Measurements from ENCODE around the gene CACNA2D2. TPM values are rescaled to one million over a fixed set of nuclear protein-coding genes. Genes with fewer than 3 reads are reported as not detected.
A peak's percentile ranks its signal among the peaks of the same experiment; 100 is the strongest.

CACNA2D2 gene
- total and polyA plus RNA-seq, 2 of the 13 experiments (the other 11 are each of a cell fraction or from before 2014, with no cell fraction given): not detected

- TF ChIP-seq ZNF274 (CRISPR knock-in tag; IDR thresholded peaks at IDR 0.05) (0 out of 2 replicates have a peak, but pooled peaks have one; percentile 25), ZNF792 (CRISPR knock-in tag; IDR thresholded peaks at IDR 0.05) (peak; percentile 64; the same call in 1 of the 2 replicates), ELF3 (CRISPR knock-in tag; IDR thresholded peaks at IDR 0.05) (peak; percentile 73), ZUFSP (CRISPR knock-in tag; IDR thresholded peaks at IDR 0.05; ENCODE audit: borderline replicate concordance) (no peak), ZNF503 (CRISPR knock-in tag; IDR thresholded peaks at IDR 0.05) (peak; percentile 73; the same call in 1 of the 2 replicates), ZNF512B (CRISPR knock-in tag; IDR thresholded peaks at IDR 0.05; ENCODE audit: borderline replicate concordance) (no peak), TFAP4 (IDR thresholded peaks at IDR 0.05; ENCODE audit: borderline replicate concordance, low read depth) (peak; percentile 32; the same call in 1 of the 2 replicates), ZNF550 (CRISPR knock-in tag; IDR thresholded peaks at IDR 0.05; ENCODE audit: borderline replicate concordance) (no peak), ZNF317 (CRISPR knock-in tag; IDR thresholded peaks at IDR 0.05) (0 out of 2 replicates have a peak, but pooled peaks have one; percentile 58), SALL1 (CRISPR knock-in tag; IDR thresholded peaks at IDR 0.05) (peak; percentile 97), ZBTB40 (IDR thresholded peaks at IDR 0.05) (no peak), ZBTB40 (CRISPR knock-in tag; IDR thresholded peaks at IDR 0.05) (peak; percentile 70)
- TF ChIP-seq, protein P1, sequence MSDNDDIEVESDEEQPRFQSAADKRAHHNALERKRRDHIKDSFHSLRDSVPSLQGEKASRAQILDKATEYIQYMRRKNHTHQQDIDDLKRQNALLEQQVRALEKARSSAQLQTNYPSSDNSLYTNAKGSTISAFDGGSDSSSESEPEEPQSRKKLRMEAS (IDR thresholded peaks at IDR 0.05): peak; percentile 84
Observed at GRCh38 chr3:50445919-50446318, 57.5 kb downstream of the CACNA2D2 start (continued).

Data from HepG2 (cell line).